MCF 10A (cell line): ENCODE data around the gene PHLPP1. TPM values are rescaled to one million over a fixed set of nuclear protein-coding genes. Genes with fewer than 3 reads are reported as not detected.

Source experiments
- BruUV-seq: library from RNA; stranded (reverse); fragments of 400-500 nt; replicated peaks from 2 replicates; lab custom pipeline; 2021; lab: Mats Ljungman, UMichigan
- CTCF ChIA-PET: fragments of 300-600 bp; sonication (Branson Sonifier 250); formaldehyde crosslinking; extraction: SDS; loops from one replicate; lab custom pipeline; 2021; ENCODE audit warnings: antibody characterized with exemption, inconsistent platforms; lab: Yijun Ruan, JAX
- POLR2A ChIA-PET: fragments of 300-600, 350-650 bp; sonication (Branson Sonifier 250); formaldehyde crosslinking; extraction: SDS; loops from one replicate; lab custom pipeline; 2020; ENCODE audit warnings: antibody characterized with exemption, inconsistent platforms; lab: Yijun Ruan, JAX
- DNase-seq: peaks from one replicate; pipeline ENCODE4 v3.0.0-alpha.2; 2018; ENCODE audit not compliant: unreplicated experiment
- H3K27ac Mint-ChIP-seq: one replicate; pipeline ENCODE4 v1.8.0; 2022; ENCODE audit warnings: mild to moderate bottlenecking, low read depth, mixed read lengths; ENCODE audit not compliant: unreplicated experiment
- H3K27me3 Mint-ChIP-seq: one replicate; pipeline ENCODE4 v1.8.0; 2022; ENCODE audit warnings: mixed read lengths; ENCODE audit not compliant: insufficient read depth, unreplicated experiment
- H3K36me3 Mint-ChIP-seq: one replicate; pipeline ENCODE4 v1.8.0; 2022; ENCODE audit warnings: mild to moderate bottlenecking, moderate library complexity, mixed read lengths; ENCODE audit not compliant: insufficient read depth, unreplicated experiment
- H3K4me1 Mint-ChIP-seq: one replicate; pipeline ENCODE4 v1.8.0; 2022; ENCODE audit warnings: mixed read lengths; ENCODE audit not compliant: insufficient read depth, unreplicated experiment
- H3K4me3 Mint-ChIP-seq: one replicate; pipeline ENCODE4 v1.8.0; 2022; ENCODE audit warnings: mild to moderate bottlenecking, moderate library complexity, mixed read lengths; ENCODE audit not compliant: unreplicated experiment
- H3K9me3 Mint-ChIP-seq: one replicate; pipeline ENCODE4 v1.8.0; 2022; ENCODE audit warnings: mixed read lengths; ENCODE audit not compliant: unreplicated experiment
- intact Hi-C: fragments of 100-400 bp; cut with micrococcal nuclease; formaldehyde crosslinking; loops from 2 replicates; pipeline ENCODE4 v1.14.1; 2022
- total RNA-seq: library from RNA; stranded (reverse); gene quantifications from 2 replicates; pipeline ENCODE4 v1.2.3, GENCODE V29; 2022
- TF ChIP-seq, protein P1 (sequence below): fragments of 200-600 bp; IDR thresholded peaks from one replicate; pipeline ENCODE4 v1.8.0; 2022; ENCODE audit warnings: antibody characterized with exemption, mild to moderate bottlenecking; ENCODE audit not compliant: unreplicated experiment

PHLPP1 gene
- total RNA-seq, 1 experiment from 2014 or later: 13.1 TPM

DNA sequence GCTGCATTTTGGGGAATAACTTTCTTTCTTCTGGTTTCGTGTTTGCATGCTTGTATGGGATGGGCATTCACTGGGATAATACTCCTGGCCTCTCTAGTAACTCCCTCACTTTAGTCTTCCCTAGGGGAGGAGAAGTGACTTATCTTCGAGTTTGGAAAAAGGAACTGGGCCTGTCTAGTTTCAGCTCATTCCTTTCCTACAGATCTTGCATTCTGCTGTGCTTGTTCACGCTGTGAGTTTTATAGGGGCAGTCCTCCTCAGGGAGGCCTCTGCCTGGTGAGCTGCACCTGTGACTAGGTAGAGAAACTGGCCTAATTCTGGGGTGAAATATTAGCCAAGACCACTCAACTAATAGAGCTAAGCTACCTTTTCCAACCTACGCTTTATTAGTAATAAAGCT is 50.9 kb downstream of the PHLPP1 start:
- Mint-ChIP-seq H3K4me1 (peaks cover 57% of the 10 kb centered on the region), H3K4me3 (no peak overlapping the region), H3K27me3 (no peaks in the 10 kb centered on the region), H3K27ac (peak overlapping the region; percentile 94), H3K36me3 (no peaks in the 10 kb centered on the region), H3K9me3 (no peaks in the 10 kb centered on the region)
- DNase-seq: no peak
- intact Hi-C loops: no loop called here
- BruUV-seq: no TSS peak
- ChIA-PET CTCF (interaction anchor here (0.6 to 1.0 kb wide), 4 partner anchors 8 to 36 kb away, joined by 3 to 4 read pairs (median 3); no protein-coding TSS in a partner anchor), POLR2A (interaction anchor here (1.1 to 13.2 kb wide), 16 partner anchors 7 to 244 kb away, joined by 3 to 316 read pairs (median 8); partner anchors contain the start of genes PHLPP1 and ZCCHC2)
- TF ChIP-seq, protein P1, sequence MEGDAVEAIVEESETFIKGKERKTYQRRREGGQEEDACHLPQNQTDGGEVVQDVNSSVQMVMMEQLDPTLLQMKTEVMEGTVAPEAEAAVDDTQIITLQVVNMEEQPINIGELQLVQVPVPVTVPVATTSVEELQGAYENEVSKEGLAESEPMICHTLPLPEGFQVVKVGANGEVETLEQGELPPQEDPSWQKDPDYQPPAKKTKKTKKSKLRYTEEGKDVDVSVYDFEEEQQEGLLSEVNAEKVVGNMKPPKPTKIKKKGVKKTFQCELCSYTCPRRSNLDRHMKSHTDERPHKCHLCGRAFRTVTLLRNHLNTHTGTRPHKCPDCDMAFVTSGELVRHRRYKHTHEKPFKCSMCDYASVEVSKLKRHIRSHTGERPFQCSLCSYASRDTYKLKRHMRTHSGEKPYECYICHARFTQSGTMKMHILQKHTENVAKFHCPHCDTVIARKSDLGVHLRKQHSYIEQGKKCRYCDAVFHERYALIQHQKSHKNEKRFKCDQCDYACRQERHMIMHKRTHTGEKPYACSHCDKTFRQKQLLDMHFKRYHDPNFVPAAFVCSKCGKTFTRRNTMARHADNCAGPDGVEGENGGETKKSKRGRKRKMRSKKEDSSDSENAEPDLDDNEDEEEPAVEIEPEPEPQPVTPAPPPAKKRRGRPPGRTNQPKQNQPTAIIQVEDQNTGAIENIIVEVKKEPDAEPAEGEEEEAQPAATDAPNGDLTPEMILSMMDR: no peak

DNA sequence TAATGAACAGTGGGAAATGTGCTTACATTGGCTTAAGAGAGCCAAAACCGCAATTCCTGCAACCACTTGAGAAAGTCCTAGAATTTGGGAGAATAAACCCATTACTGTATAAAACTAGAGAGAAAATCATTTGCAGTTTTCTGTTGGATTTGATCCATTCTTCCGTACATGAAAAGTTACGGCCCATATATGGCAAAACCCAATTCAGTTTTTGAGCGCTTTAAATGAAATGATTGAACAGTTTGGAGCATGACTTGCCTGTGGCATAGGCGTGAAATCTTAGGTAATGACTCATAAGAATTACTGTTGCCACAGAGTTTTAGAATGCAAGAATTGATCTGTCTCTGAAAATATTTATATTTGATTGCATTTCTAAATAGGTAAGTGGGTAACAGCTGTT is 52.0 kb downstream of the PHLPP1 start:
- H3K27me3 Mint-ChIP-seq: no peaks in the 10 kb centered on the region
- TF ChIP-seq, protein P1: no peak
- H3K9me3 Mint-ChIP-seq: no peaks in the 10 kb centered on the region
- peak overlapping the region; percentile 94 for H3K27ac Mint-ChIP-seq
- POLR2A ChIA-PET: interaction anchor here (1.1 to 13.2 kb wide), 15 partner anchors 8 to 245 kb away, joined by 3 to 316 read pairs (median 9); partner anchors contain the start of genes PHLPP1 and ZCCHC2
- intact Hi-C loops: no loop called here
- no peaks in the 10 kb centered on the region for H3K36me3 Mint-ChIP-seq
- peak; percentile 63 for DNase-seq
- H3K4me3 Mint-ChIP-seq: peak overlapping the region; percentile 64
- CTCF ChIA-PET: interaction anchor here (0.8 to 1.4 kb wide), 3 partner anchors 27 to 45 kb away, joined by 3 to 7 read pairs (median 3); no protein-coding TSS in a partner anchor
- H3K4me1 Mint-ChIP-seq: peaks cover 57% of the 10 kb centered on the region
- no TSS peak for BruUV-seq

DNA sequence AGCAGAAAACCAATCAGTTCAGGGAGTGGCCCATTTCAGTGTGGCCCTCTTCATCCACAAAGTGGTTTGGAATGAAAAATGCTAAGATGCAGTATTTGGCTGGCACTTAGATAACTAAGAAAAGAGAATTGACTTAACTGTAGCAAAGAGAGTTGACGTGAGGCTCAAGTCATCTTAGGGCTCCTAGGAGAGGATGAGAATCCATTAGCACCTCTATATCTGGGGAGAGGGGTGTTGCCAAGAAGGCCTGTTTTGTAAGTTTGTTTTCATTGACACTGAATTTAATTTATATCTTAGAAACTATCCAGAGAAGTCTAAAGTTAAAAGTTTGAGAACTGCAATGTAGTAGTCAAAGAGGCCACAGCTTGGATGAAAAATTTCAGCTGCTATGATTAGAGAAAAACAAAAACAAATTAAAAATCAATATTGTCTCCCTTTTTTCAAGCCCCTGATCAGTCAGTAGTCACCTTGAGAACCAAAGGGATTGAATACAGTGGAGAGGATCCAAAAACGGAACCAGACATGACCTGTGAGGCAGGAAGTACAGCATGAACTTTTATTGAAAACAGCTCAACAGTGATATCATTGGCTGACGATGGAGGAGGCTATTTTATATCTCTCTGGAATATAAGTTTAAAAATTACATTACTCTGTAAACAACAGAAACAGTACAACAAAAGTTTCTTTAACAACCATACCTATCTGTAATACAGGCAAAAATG is 52.7 kb downstream of the PHLPP1 start:
- no peaks in the 10 kb centered on the region for H3K27me3 Mint-ChIP-seq
- H3K36me3 Mint-ChIP-seq: no peaks in the 10 kb centered on the region
- POLR2A ChIA-PET: interaction anchor here (0.6 to 13.2 kb wide), 12 partner anchors 8 to 550 kb away, joined by 3 to 316 read pairs (median 11); partner anchors contain the start of gene PHLPP1
- BruUV-seq: TSS peak; percentile 86
- H3K4me1 Mint-ChIP-seq: peaks cover 55% of the 10 kb centered on the region
- TF ChIP-seq, protein P1: no peak
- CTCF ChIA-PET: interaction anchor here (0.8 to 1.4 kb wide), 2 partner anchors 26 to 44 kb away, joined by 3 to 7 read pairs; no protein-coding TSS in a partner anchor
- no peak for DNase-seq
- peak overlapping the region; percentile 64 for H3K4me3 Mint-ChIP-seq
- peak overlapping the region; percentile 94 for H3K27ac Mint-ChIP-seq
- no peaks in the 10 kb centered on the region for H3K9me3 Mint-ChIP-seq
- intact Hi-C loops: no loop called here

DNA sequence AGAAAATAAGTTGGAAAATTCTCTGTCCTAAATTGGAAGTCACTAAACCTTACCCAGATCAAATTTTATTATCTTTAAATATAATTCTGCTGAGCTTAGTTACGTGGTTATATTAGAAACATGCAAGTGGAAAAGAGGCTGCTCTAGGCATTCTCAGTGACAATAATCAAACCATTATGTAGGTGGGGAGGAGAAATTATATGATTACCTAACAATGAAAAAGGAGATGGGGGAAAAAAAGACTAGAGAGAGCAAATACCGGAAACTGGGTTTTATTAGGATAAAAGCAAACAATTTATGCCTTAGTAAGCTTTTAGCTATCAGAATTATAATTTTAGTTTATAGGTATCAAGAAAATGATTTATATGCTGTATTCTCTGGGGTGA is 53.2 kb downstream of the PHLPP1 start:
- H3K27ac Mint-ChIP-seq: peak overlapping the region; percentile 94
- no peak for DNase-seq
- H3K36me3 Mint-ChIP-seq: no peaks in the 10 kb centered on the region
- peak overlapping the region; percentile 64 for H3K4me3 Mint-ChIP-seq
- ChIA-PET CTCF (no interaction called here), POLR2A (interaction anchor here (0.6 to 13.2 kb wide), 9 partner anchors 7 to 550 kb away, joined by 3 to 316 read pairs (median 19); partner anchors contain the start of gene PHLPP1)
- H3K4me1 Mint-ChIP-seq: peaks cover 49% of the 10 kb centered on the region
- intact Hi-C loops: no loop called here
- H3K9me3 Mint-ChIP-seq: no peaks in the 10 kb centered on the region
- H3K27me3 Mint-ChIP-seq: no peaks in the 10 kb centered on the region
- TF ChIP-seq, protein P1: no peak
- BruUV-seq: no TSS peak
